Neural cell (in vitro differentiated cells): Measurements from ENCODE around the gene ERMARD. TPM values are rescaled to one million over a fixed set of nuclear protein-coding genes. Genes with fewer than 3 reads are reported as not detected.

Experiments used
- polyA plus RNA-seq: library from polyadenylated mRNA; depleted of rRNA; stranded (reverse); fragments of >200 nt; gene quantifications from 2 replicates; pipeline ENCODE4 v1.2.3, GENCODE V29; 2014

The ERMARD gene
- polyA plus RNA-seq, 1 donor from 2014 or later = 51.2 TPM

Other genes starting within 250 kb of the ERMARD start
- 35.8 and 58.5 TPM in 2 replicates for gene WDR27, start 49.6 kb upstream of the ERMARD start, polyA plus RNA-seq
- gene C6orf120, start 49.5 kb upstream of the ERMARD start, polyA plus RNA-seq = 16.6 and 17.8 TPM in 2 replicates
- gene PHF10, start 27.1 kb upstream of the ERMARD start, polyA plus RNA-seq = 42.9 and 48.9 TPM in 2 replicates
- 1.8 and 2.8 TPM in 2 replicates for gene DYNLT2, start 50 bp upstream of the ERMARD start, polyA plus RNA-seq